HUES48 (cell line): ENCODE measurements around the gene ZNF513.
"Not testable (repeated sequence)": the region's sequence is repeated elsewhere in the genome, so short reads cannot be mapped to it uniquely, and the experiment has no call there.

Source experiments
- H3K27ac ChIP-seq: one replicate; pipeline ENCODE4 v1.7.0; 2013; ENCODE audit warnings: low read depth, low read length, inconsistent platforms
- H3K27me3 ChIP-seq: 2 replicates; pipeline ENCODE4 v1.6.1; 2013; ENCODE audit warnings: mild to moderate bottlenecking, low read length; ENCODE audit not compliant: control insufficient read depth, insufficient read depth
- H3K36me3 ChIP-seq: 2 replicates; pipeline ENCODE4 v1.6.1; 2013; ENCODE audit warnings: low read length; ENCODE audit not compliant: control insufficient read depth, insufficient read depth
- H3K4me1 ChIP-seq: 2 replicates; pipeline ENCODE4 v1.6.1; 2013; ENCODE audit warnings: mild to moderate bottlenecking, low read length; ENCODE audit not compliant: control insufficient read depth, insufficient read depth
- H3K4me3 ChIP-seq: 2 replicates; pipeline ENCODE4 v1.5.1; 2013; ENCODE audit warnings: mild to moderate bottlenecking, low read depth, low read length
- H3K9ac ChIP-seq: 2 replicates; pipeline ENCODE4 v1.6.1; 2013; ENCODE audit warnings: mild to moderate bottlenecking, low read depth, low read length, moderate library complexity
- H3K9me3 ChIP-seq: 2 replicates; pipeline ENCODE4 v1.6.1; 2013; ENCODE audit warnings: low read length; ENCODE audit not compliant: control insufficient read depth, insufficient read depth

Gene ZNF513

GRCh38 chr2:27380626-27381545 lies at the start of gene ZNF513:
ZNF513 (minus strand) TSS chr2:27380734; CDS start chr2:27380526, 208 bp downstream.
- H3K27ac ChIP-seq: peak within 1 kb of the TSS; percentile 97
- no peaks in the 10 kb centered on the region for H3K27me3 ChIP-seq
- peak within 1 kb of the TSS; percentile 93 for H3K4me3 ChIP-seq
- peaks cover 77% of the 10 kb centered on the region for H3K36me3 ChIP-seq
- H3K9me3 ChIP-seq: no peaks in the 10 kb centered on the region
- H3K9ac ChIP-seq: peak within 1 kb of the TSS; percentile 87
- H3K4me1 ChIP-seq: peaks cover 12% of the 10 kb centered on the region

DNA sequence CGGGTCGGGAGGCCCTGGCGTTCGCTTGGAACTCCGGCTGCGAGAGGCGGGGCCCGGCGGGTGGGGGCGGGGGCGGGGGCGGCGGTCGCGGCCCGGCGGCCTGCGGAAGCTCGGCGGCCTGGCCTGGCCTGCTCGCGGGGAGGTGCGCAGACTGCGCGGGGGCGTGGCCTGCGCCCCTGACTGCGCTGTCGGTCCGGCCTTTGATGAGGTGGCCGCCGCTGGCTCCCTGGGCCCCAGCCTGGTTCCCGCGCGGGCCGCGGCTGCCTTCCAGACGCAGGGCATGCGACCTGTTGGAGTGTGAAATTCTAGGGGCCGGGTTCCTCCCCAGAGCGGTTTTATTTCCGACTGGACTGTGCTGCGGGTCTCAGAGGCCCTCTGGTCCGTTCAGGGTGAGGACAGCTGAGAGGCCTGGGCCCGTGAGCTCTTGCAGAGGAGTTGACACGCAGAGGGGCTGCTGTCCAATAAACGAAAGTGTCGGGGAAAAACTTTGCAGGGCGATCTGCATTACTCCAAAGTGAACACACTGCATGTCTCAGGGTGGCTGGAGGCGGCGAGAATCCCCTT lies 48.5 kb upstream of the ZNF513 start:
- Histone ChIP-seq H3K9me3 (no peaks in the 10 kb centered on the region), H3K9ac (peak overlapping the region; percentile 87), H3K4me3 (peak overlapping the region; percentile 97), H3K36me3 (peaks cover 11% of the 10 kb centered on the region), H3K27me3 (no peaks in the 10 kb centered on the region), H3K4me1 (peaks cover 11% of the 10 kb centered on the region), H3K27ac (peak overlapping the region; percentile 97)

GRCh38 chr2:27428213-27428977 lies 47.9 kb upstream of the ZNF513 start, which contains the start of gene NRBP1:
NRBP1 (plus strand) TSS chr2:27428631; CDS start chr2:27433274, 4,643 bp downstream.
- H3K36me3 ChIP-seq: peaks cover 4% of the 10 kb centered on the region
- H3K27me3 ChIP-seq: no peaks in the 10 kb centered on the region
- peak within 1 kb of the TSS; percentile 87 for H3K9ac ChIP-seq
- peak within 1 kb of the TSS; percentile 97 for H3K4me3 ChIP-seq
- H3K4me1 ChIP-seq: peaks cover 11% of the 10 kb centered on the region
- peak within 1 kb of the TSS; percentile 97 for H3K27ac ChIP-seq
- no peaks in the 10 kb centered on the region for H3K9me3 ChIP-seq

DNA sequence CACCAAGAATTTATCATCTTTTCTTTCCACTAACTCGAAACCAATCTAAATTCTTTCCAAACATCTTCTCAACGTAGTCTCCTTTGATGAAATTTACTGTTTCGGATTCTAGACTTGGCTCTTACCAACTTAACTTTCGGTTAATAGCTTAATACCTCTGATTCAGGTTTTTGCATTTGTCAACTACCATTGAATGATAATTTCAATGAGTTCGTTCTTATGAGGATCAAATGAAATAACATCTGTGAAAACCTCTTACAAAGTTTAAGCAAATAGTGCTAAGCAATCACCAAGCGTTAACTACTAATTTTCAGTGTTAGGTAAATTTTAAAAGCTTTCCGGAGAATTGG lies 47.3 kb upstream of the ZNF513 start:
- H3K4me1 ChIP-seq: peaks cover 11% of the 10 kb centered on the region
- H3K4me3 ChIP-seq: peak overlapping the region; percentile 97
- peak overlapping the region; percentile 75 for H3K9ac ChIP-seq
- H3K36me3 ChIP-seq: no peaks in the 10 kb centered on the region
- no peaks in the 10 kb centered on the region for H3K27me3 ChIP-seq
- peak overlapping the region; percentile 97 for H3K27ac ChIP-seq
- no peaks in the 10 kb centered on the region for H3K9me3 ChIP-seq

DNA sequence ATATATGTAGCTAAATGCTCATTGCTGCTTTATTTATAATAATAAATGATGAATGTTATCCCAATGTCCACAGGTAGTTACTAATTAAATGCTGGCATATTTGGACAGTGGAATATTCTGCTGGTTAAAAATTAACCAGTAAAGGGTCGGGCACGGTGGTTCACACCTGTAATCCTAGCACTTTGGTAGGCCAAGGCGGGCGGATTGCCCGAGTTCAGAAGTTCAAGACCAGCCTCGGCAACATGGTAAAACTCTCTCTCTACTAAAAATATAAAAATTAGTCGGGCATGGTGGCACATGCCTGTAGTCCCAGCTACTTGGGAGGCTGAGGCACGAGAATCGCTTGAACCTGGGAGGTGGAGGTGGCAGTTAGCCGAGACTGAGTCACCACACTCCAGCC lies 44.5 kb upstream of the ZNF513 start:
- not testable (repeated sequence) for H3K36me3 ChIP-seq, H3K27me3 ChIP-seq

GRCh38 chr2:27422958-27423357 lies 42.4 kb upstream of the ZNF513 start:
- no peaks in the 10 kb centered on the region for H3K36me3 ChIP-seq
- H3K27me3 ChIP-seq: no peaks in the 10 kb centered on the region
- no peak overlapping the region for H3K9ac ChIP-seq
- H3K9me3 ChIP-seq: no peaks in the 10 kb centered on the region
- H3K4me1 ChIP-seq: peaks cover 4% of the 10 kb centered on the region
- no peak overlapping the region for H3K4me3 ChIP-seq
- no peak overlapping the region for H3K27ac ChIP-seq

More for the DNA sequence above, 44.5 kb upstream of the ZNF513 start:
- H3K9ac ChIP-seq, H3K9me3 ChIP-seq, H3K27ac ChIP-seq, H3K4me1 ChIP-seq, H3K4me3 ChIP-seq: not testable (repeated sequence)

- H3K36me3 ChIP-seq: no peaks in the 10 kb centered on the region
- H3K27me3 ChIP-seq: no peaks in the 10 kb centered on the region
- no peak overlapping the region for H3K27ac ChIP-seq
- no peak overlapping the region for H3K4me3 ChIP-seq
- no peaks in the 10 kb centered on the region for H3K9me3 ChIP-seq
- no peak overlapping the region for H3K9ac ChIP-seq
- H3K4me1 ChIP-seq: no peaks in the 10 kb centered on the region
Measured at GRCh38 chr2:27421660-27422250, 41.2 kb upstream of the ZNF513 start.

GRCh38 chr2:27420996-27421395 lies 40.5 kb upstream of the ZNF513 start:
- H3K36me3 ChIP-seq: no peaks in the 10 kb centered on the region
- H3K27ac ChIP-seq: no peak overlapping the region
- no peak overlapping the region for H3K9ac ChIP-seq
- H3K9me3 ChIP-seq: no peaks in the 10 kb centered on the region
- no peaks in the 10 kb centered on the region for H3K27me3 ChIP-seq
- H3K4me1 ChIP-seq: no peaks in the 10 kb centered on the region
- H3K4me3 ChIP-seq: no peak overlapping the region

DNA sequence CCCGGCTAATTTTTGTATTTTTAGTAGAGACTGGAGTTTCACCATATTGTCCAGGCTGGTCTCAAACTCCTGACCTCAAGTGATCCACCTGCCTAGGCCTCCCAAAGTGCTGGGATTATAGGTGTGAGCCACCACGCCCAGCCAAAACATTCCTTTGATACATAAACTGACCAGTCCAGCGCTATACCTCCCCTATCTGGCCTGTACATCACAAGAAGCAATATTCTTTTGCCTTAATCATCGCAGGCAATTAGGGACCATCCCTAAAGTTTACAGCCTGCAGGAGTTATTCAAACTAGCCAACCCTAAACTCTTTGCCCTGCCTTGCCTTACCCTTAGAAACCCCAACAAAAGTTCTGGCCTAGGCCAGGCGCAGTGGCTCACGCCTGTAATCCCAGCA lies 35.6 kb upstream of the ZNF513 start:
- H3K4me1 ChIP-seq: no peaks in the 10 kb centered on the region
- no peak overlapping the region for H3K4me3 ChIP-seq
- H3K36me3 ChIP-seq: no peaks in the 10 kb centered on the region
- no peaks in the 10 kb centered on the region for H3K9me3 ChIP-seq
- no peaks in the 10 kb centered on the region for H3K27me3 ChIP-seq
- H3K27ac ChIP-seq: no peak overlapping the region
- H3K9ac ChIP-seq: no peak overlapping the region

- peaks cover 6% of the 10 kb centered on the region; the same call in 1 of the 2 replicates for H3K4me1 ChIP-seq
- no peak overlapping the region for H3K27ac ChIP-seq
- no peak overlapping the region for H3K4me3 ChIP-seq
- H3K36me3 ChIP-seq: peaks cover under 1% of the 10 kb centered on the region
- no peak overlapping the region for H3K9ac ChIP-seq
- no peaks in the 10 kb centered on the region for H3K27me3 ChIP-seq
- no peaks in the 10 kb centered on the region for H3K9me3 ChIP-seq
Measured at GRCh38 chr2:27412419-27413152, 32.1 kb upstream of the ZNF513 start.
